A673 (cell line): ENCODE data around the gene LARP1. TPM values are rescaled to one million over a fixed set of nuclear protein-coding genes. Genes with fewer than 3 reads are reported as not detected.
A peak's percentile ranks its signal among the peaks of the same experiment; 100 is the strongest.

ENCODE experiments used
- BruUV-seq: library from RNA; stranded (reverse); fragments of 400-500 nt; replicated peaks from 2 replicates; lab custom pipeline; 2021; lab: Mats Ljungman, UMichigan
- CTCF ChIA-PET: fragments of 300-600 bp; sonication (Branson Sonifier 250); formaldehyde crosslinking; loops from one replicate; lab custom pipeline; 2022; ENCODE audit warnings: antibody characterized with exemption; lab: Charles Lee
- POLR2A ChIA-PET: fragments of 300-600 bp; sonication (Branson Sonifier 250); formaldehyde crosslinking; loops from one replicate; lab custom pipeline; 2022; ENCODE audit warnings: antibody characterized with exemption; ENCODE audit not compliant: low non-redundant PET; lab: Charles Lee
- DNase-seq: peaks from one replicate; pipeline ENCODE4 v3.0.0-alpha.2; 2015; ENCODE audit warnings: low spot score
- H3K27ac ChIP-seq: fragments of 200-600 bp; sonication (generic); 2 replicates; pipeline ENCODE4 v1.5.1; 2016; ENCODE audit warnings: mixed run types, low read depth, mild to moderate bottlenecking, mixed read lengths, antibody characterized with exemption, low read length; ENCODE audit not compliant: poor library complexity, severe bottlenecking
- H3K27me3 ChIP-seq: fragments of 200-600 bp; sonication (generic); replicated peaks from 2 replicates; pipeline ENCODE4 v1.6.1; 2017; ENCODE audit warnings: mixed run types, low read depth, mild to moderate bottlenecking, mixed read lengths, antibody characterized with exemption, low read length; ENCODE audit not compliant: insufficient read depth, poor library complexity
- H3K36me3 ChIP-seq: fragments of 200-600 bp; sonication (generic); 2 replicates; pipeline ENCODE4 v1.6.1; 2016; ENCODE audit warnings: mixed run types, mild to moderate bottlenecking, mixed read lengths, antibody characterized with exemption, low read length; ENCODE audit not compliant: insufficient read depth, poor library complexity, severe bottlenecking
- H3K4me1 ChIP-seq: fragments of 200-600 bp; sonication (generic); 2 replicates; pipeline ENCODE4 v1.6.1; 2017; ENCODE audit warnings: mixed run types, mild to moderate bottlenecking, mixed read lengths, antibody characterized with exemption, low read length; ENCODE audit not compliant: insufficient read depth, poor library complexity, severe bottlenecking
- H3K4me3 ChIP-seq: fragments of 200-600 bp; sonication (generic); 2 replicates; pipeline ENCODE4 v1.5.1; 2016; ENCODE audit warnings: low read depth, mixed run types, mild to moderate bottlenecking, mixed read lengths, low read length; ENCODE audit not compliant: poor library complexity, severe bottlenecking
- H3K9me3 ChIP-seq: fragments of 200-600 bp; sonication (generic); 2 replicates; pipeline ENCODE4 v1.6.1; 2016; ENCODE audit warnings: mixed run types, low read depth, mild to moderate bottlenecking, mixed read lengths, antibody characterized with exemption, low read length; ENCODE audit not compliant: poor library complexity, severe bottlenecking
- CTCF ChIP-seq: fragments of 300-800, 200-600 bp; sonication (generic); conservative IDR thresholded peaks from 2 replicates; pipeline ENCODE4 v1.5.1; 2017; ENCODE audit warnings: low read depth, mild to moderate bottlenecking, antibody characterized with exemption, low read length, moderate library complexity, mixed read lengths
- EZH2 ChIP-seq: fragments of 200-600 bp; sonication (generic); IDR thresholded peaks from 2 replicates; pipeline ENCODE4 v1.6.1; 2017; ENCODE audit warnings: borderline replicate concordance, low read depth, mild to moderate bottlenecking, mixed read lengths, antibody characterized with exemption, low read length; ENCODE audit not compliant: poor library complexity, severe bottlenecking
- intact Hi-C: fragments of 100-400 bp; cut with micrococcal nuclease; formaldehyde crosslinking; loops from one replicate; pipeline ENCODE4 v1.10.0; 2022; ENCODE audit not compliant: unreplicated experiment
- total RNA-seq: library from RNA; stranded (reverse); gene quantifications from 2 replicates; pipeline ENCODE4 v1.2.3, GENCODE V29; 2021

Gene LARP1
- total RNA-seq, 1 experiment from 2014 or later, result 257 TPM

GRCh38 chr5:154811653-154812465, 56.7 kb downstream of the LARP1 start:
- no peak overlapping the region for H3K4me3 ChIP-seq
- H3K9me3 ChIP-seq, result no peaks in the 10 kb centered on the region
- H3K4me1 ChIP-seq, result no peaks in the 10 kb centered on the region
- TF ChIP-seq CTCF (peak; percentile 80), EZH2 (no peak)
- DNase-seq, result peak; percentile 61
- intact Hi-C loops, result loop anchor here (1.0 to 5.0 kb wide), 2 partner anchors 55 to 162 kb away; partner anchors contain the start of gene LARP1
- H3K27me3 ChIP-seq, result no peaks in the 10 kb centered on the region
- H3K36me3 ChIP-seq, result peaks cover 92% of the 10 kb centered on the region
- BruUV-seq, result no TSS peak
- CTCF ChIA-PET, result interaction anchor here (0.5 to 0.6 kb wide), 2 partner anchors 15 to 162 kb away, joined by 4 read pairs; no protein-coding TSS in a partner anchor
- H3K27ac ChIP-seq, result no peak overlapping the region
- POLR2A ChIA-PET, result no interaction called here

- Histone ChIP-seq H3K4me1 (no peaks in the 10 kb centered on the region), H3K9me3 (no peaks in the 10 kb centered on the region), H3K27me3 (no peaks in the 10 kb centered on the region), H3K36me3 (peaks cover 90% of the 10 kb centered on the region), H3K4me3 (no peak overlapping the region), H3K27ac (no peak overlapping the region)
- DNase-seq, result no peak
- CTCF ChIA-PET, result no interaction called here
- intact Hi-C loops, result loop anchor here (5.0 kb wide), 1 partner anchor 56 kb away; the partner anchor contains the start of gene LARP1
- no TSS peak for BruUV-seq
- TF ChIP-seq CTCF, result no peak
- no peak for TF ChIP-seq EZH2
- POLR2A ChIA-PET, result no interaction called here
Observed at GRCh38 chr5:154813158-154813557, 58.0 kb downstream of the LARP1 start.

GRCh38 chr5:154813736-154814135, 58.6 kb downstream of the LARP1 start:
- DNase-seq, result no peak
- POLR2A ChIA-PET, result no interaction called here
- BruUV-seq, result no TSS peak
- intact Hi-C loops, result loop anchor here (5.0 kb wide), 1 partner anchor 56 kb away; the partner anchor contains the start of gene LARP1
- Histone ChIP-seq H3K36me3 (peaks cover 86% of the 10 kb centered on the region), H3K4me1 (no peaks in the 10 kb centered on the region), H3K9me3 (no peaks in the 10 kb centered on the region), H3K27ac (no peak overlapping the region), H3K4me3 (no peak overlapping the region), H3K27me3 (no peaks in the 10 kb centered on the region)
- no peak for TF ChIP-seq CTCF
- TF ChIP-seq EZH2, result no peak
- CTCF ChIA-PET, result interaction anchor here (0.6 kb wide), 1 partner anchor 18 kb away, joined by 6 read pairs; no protein-coding TSS in a partner anchor
